ENCODE data around the gene PLIN3.

The PLIN3 gene

GRCh38 chr19:4870025-4870700 lies 2.7 kb upstream of the PLIN3 start (continued):
- TF ChIP-seq SCRT2 (tag by site-specific recombination; IDR thresholded peaks at IDR 0.05) (peak; percentile 69; the same call in 1 of the 2 replicates), PRDM1 (tag by site-specific recombination; IDR thresholded peaks at IDR 0.05) (0 out of 2 replicates have a peak, but pooled peaks have one; percentile 15), KLF16 (tag by site-specific recombination; IDR thresholded peaks at IDR 0.05) (peak; percentile 52; the same call in 1 of the 2 replicates), ZNF24 (tag by site-specific recombination; IDR thresholded peaks at IDR 0.05) (0 out of 2 replicates have a peak, but pooled peaks have one; percentile 16), ZXDB (tag by site-specific recombination; IDR thresholded peaks at IDR 0.05) (0 out of 2 replicates have a peak, but pooled peaks have one; percentile 21)
- TF ChIP-seq, protein P1, sequence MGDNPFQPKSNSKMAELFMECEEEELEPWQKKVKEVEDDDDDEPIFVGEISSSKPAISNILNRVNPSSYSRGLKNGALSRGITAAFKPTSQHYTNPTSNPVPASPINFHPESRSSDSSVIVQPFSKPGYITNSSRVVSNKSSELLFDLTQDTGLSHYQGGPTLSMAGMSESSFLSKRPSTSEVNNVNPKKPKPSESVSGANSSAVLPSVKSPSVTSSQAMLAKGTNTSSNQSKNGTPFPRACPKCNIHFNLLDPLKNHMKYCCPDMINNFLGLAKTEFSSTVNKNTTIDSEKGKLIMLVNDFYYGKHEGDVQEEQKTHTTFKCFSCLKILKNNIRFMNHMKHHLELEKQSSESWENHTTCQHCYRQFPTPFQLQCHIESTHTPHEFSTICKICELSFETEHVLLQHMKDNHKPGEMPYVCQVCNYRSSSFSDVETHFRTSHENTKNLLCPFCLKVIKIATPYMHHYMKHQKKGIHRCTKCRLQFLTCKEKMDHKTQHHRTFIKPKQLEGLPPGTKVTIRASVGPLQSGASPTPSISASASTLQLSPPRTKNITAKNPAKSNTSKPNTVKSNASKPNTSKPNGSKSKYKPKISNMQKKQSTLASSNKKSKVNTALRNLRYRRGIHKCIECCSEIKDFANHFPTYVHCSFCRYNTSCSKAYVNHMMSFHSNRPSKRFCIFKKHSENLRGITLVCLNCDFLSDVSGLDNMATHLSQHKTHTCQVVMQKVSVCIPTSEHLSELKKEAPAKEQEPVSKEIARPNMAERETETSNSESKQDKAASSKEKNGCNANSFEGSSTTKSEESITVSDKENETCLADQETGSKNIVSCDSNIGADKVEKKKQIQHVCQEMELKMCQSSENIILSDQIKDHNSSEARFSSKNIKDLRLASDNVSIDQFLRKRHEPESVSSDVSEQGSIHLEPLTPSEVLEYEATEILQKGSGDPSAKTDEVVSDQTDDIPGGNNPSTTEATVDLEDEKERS (tag by site-specific recombination; IDR thresholded peaks at IDR 0.05), result peak; percentile 99

GRCh38 chr19:4868286-4868834 lies 893 bp upstream of the PLIN3 start:
- TF ChIP-seq ZNF433 (tag by site-specific recombination; IDR thresholded peaks at IDR 0.05; ENCODE audit: low read depth) (no peak), ZNF701 (tag by site-specific recombination; IDR thresholded peaks at IDR 0.05) (no peak), KLF17 (tag by site-specific recombination; IDR thresholded peaks at IDR 0.05) (no peak), YY1 (tag by site-specific recombination; IDR thresholded peaks at IDR 0.05) (no peak), GLIS1 (tag by site-specific recombination; IDR thresholded peaks at IDR 0.05) (no peak), ZBTB20 (tag by site-specific recombination; IDR thresholded peaks at IDR 0.05) (no peak), ZNF514 (tag by site-specific recombination; IDR thresholded peaks at IDR 0.05) (no peak)
- TF ChIP-seq, protein P2, sequence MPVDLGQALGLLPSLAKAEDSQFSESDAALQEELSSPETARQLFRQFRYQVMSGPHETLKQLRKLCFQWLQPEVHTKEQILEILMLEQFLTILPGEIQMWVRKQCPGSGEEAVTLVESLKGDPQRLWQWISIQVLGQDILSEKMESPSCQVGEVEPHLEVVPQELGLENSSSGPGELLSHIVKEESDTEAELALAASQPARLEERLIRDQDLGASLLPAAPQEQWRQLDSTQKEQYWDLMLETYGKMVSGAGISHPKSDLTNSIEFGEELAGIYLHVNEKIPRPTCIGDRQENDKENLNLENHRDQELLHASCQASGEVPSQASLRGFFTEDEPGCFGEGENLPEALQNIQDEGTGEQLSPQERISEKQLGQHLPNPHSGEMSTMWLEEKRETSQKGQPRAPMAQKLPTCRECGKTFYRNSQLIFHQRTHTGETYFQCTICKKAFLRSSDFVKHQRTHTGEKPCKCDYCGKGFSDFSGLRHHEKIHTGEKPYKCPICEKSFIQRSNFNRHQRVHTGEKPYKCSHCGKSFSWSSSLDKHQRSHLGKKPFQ (tag by site-specific recombination; IDR thresholded peaks at IDR 0.05), result no peak
- H3K4me3 ChIP-seq (ENCODE audit: low read depth, low read length), result no peak overlapping the region
- no peaks in the 10 kb centered on the region for H3K9me3 ChIP-seq (ENCODE audit: control insufficient read depth, insufficient read depth, low read depth, low read length)
- H3K36me3 ChIP-seq (ENCODE audit: control insufficient read depth in 2 of 2, insufficient read depth in 1 of 2, low read length in 2 of 2), result no peaks in the 10 kb centered on the region
- CTCF ChIA-PET, result interaction anchor here (0.6 to 4.0 kb wide), 6 partner anchors 17 to 171 kb away, joined by 3 to 31 read pairs (median 4); no protein-coding TSS in a partner anchor
- peaks cover 3% of the 10 kb centered on the region; the same call in 1 of the 2 replicates for H3K4me1 ChIP-seq (ENCODE audit: control insufficient read depth, insufficient read depth, low read length)
- H3K27ac ChIP-seq (ENCODE audit: extremely low read depth, low read depth, low read length), result no peak overlapping the region
- POLR2A ChIA-PET, result interaction anchor here (0.6 to 1.9 kb wide), 5 partner anchors 13 to 163 kb away, joined by 3 to 10 read pairs (median 3); no protein-coding TSS in a partner anchor

DNA sequence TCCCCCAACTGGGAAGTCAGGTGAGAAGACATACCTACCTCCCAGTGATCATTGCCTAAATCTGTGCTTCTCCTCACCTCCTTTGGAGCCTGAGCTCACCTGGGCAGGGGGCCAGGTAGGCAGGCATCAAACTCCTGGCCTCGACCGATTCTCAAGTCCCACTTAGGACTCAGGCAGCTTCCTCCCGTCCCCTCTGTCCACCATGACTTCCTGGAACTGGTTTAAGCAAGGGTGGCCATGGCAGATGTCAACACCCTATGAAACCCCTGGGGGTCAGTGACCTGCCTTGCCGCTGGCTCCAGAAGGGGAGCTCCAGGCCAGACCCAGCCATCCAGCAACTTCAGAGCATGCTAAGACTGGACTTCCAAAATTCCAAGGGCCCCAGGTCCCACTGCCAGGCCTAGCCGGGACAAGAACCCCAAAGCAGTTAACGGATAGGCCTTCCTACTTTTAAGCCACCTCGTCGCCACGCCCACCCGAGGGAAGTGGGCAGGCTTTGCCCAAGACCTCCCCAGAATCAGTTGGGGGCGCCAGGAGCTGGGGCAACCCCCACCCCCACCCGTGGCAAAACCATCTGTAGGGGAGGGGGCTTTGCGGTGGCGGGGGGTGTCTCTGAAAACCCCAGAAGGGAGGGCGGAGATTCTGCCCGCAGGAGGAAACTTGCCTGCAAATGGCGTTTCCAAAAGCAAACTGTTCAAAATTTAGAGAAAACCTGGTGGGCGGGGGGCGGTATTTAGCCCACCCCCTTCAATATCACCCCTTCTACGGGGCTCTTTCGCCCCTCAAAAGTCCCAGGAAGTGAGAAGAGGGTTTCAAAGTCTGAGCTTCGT lies 657 bp downstream of the PLIN3 start:
- Histone ChIP-seq H3K36me3 (ENCODE audit: control insufficient read depth in 2 of 2, insufficient read depth in 1 of 2, low read length in 2 of 2) (peaks cover 0 to 3% of the 10 kb centered on the region in 2 experiments; a peak in 1 of 3 replicates), H3K4me1 (ENCODE audit: control insufficient read depth, insufficient read depth, low read length) (peaks cover 3% of the 10 kb centered on the region; the same call in 1 of the 2 replicates), H3K4me3 (ENCODE audit: low read depth, low read length) (peak overlapping the region; percentile 63), H3K27ac (ENCODE audit: extremely low read depth, low read depth, low read length) (no peak overlapping the region), H3K9me3 (ENCODE audit: control insufficient read depth, insufficient read depth, low read depth, low read length) (no peaks in the 10 kb centered on the region)
- POLR2A ChIA-PET, result interaction anchor here (0.5 to 1.4 kb wide), 8 partner anchors 11 to 820 kb away, joined by 3 to 10 read pairs (median 3); no protein-coding TSS in a partner anchor
- CTCF ChIA-PET, result interaction anchor here (0.8 to 4.0 kb wide), 6 partner anchors 12 to 166 kb away, joined by 3 to 31 read pairs (median 4); no protein-coding TSS in a partner anchor
- TF ChIP-seq, protein P3, sequence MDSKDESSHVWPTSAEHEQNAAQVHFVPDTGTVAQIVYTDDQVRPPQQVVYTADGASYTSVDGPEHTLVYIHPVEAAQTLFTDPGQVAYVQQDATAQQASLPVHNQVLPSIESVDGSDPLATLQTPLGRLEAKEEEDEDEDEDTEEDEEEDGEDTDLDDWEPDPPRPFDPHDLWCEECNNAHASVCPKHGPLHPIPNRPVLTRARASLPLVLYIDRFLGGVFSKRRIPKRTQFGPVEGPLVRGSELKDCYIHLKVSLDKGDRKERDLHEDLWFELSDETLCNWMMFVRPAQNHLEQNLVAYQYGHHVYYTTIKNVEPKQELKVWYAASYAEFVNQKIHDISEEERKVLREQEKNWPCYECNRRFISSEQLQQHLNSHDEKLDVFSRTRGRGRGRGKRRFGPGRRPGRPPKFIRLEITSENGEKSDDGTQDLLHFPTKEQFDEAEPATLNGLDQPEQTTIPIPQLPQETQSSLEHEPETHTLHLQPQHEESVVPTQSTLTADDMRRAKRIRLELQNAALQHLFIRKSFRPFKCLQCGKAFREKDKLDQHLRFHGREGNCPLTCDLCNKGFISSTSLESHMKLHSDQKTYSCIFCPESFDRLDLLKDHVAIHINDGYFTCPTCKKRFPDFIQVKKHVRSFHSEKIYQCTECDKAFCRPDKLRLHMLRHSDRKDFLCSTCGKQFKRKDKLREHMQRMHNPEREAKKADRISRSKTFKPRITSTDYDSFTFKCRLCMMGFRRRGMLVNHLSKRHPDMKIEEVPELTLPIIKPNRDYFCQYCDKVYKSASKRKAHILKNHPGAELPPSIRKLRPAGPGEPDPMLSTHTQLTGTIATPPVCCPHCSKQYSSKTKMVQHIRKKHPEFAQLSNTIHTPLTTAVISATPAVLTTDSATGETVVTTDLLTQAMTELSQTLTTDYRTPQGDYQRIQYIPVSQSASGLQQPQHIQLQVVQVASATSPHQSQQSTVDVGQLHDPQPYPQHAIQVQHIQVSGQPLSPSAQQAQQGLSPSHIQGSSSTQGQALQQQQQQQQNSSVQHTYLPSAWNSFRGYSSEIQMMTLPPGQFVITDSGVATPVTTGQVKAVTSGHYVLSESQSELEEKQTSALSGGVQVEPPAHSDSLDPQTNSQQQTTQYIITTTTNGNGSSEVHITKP (tag by site-specific recombination; IDR thresholded peaks at IDR 0.05), result peak; percentile 45
- TF ChIP-seq WT1 (tag by site-specific recombination; IDR thresholded peaks at IDR 0.05) (no peak), ATF2 (tag by site-specific recombination; IDR thresholded peaks at IDR 0.05; ENCODE audit: low read depth) (no peak), ZNF558 (tag by site-specific recombination; IDR thresholded peaks at IDR 0.05) (no peak), ZNF341 (tag by site-specific recombination; IDR thresholded peaks at IDR 0.05; ENCODE audit: low read depth) (no peak)
